ENCODE measurements around the gene DCAF4.

GRCh38 chr14:72907886-72908285 is 18.4 kb upstream of the DCAF4 start:
- no peak for TF ChIP-seq CTCF (IDR thresholded peaks at IDR 0.05; ENCODE audit: poor library complexity, severe bottlenecking)
- no peak for TF ChIP-seq REST (IDR thresholded peaks at IDR 0.05; ENCODE audit: borderline replicate concordance)
- no peak for TF ChIP-seq EZH2 (IDR thresholded peaks at IDR 0.05; ENCODE audit: borderline replicate concordance, insufficient read depth, low read length, poor library complexity, severe bottlenecking)
- TF ChIP-seq MXI1 (conservative IDR thresholded peaks at IDR 0.05; ENCODE audit: poor library complexity, severe bottlenecking), result no peak
- no peak for TF ChIP-seq SMC3 (conservative IDR thresholded peaks at IDR 0.05; ENCODE audit: poor library complexity)
- no peak for TF ChIP-seq POLR2AphosphoS5 (IDR thresholded peaks at IDR 0.05)
- no peak for TF ChIP-seq EP300 (conservative IDR thresholded peaks at IDR 0.05; ENCODE audit: poor library complexity, severe bottlenecking)
- no peak for TF ChIP-seq TAF1 (IDR thresholded peaks at IDR 0.05; ENCODE audit: low read depth)

Measured in neural cell (in vitro differentiated cells).